ENCODE results near the gene PNMA8B. TPM values are rescaled to one million over a fixed set of nuclear protein-coding genes. Genes with fewer than 3 reads are reported as not detected.

Gene PNMA8B
- total and polyA plus RNA-seq, 2 experiments from 2014 or later, result 4.1 to 13.5 TPM

DNA sequence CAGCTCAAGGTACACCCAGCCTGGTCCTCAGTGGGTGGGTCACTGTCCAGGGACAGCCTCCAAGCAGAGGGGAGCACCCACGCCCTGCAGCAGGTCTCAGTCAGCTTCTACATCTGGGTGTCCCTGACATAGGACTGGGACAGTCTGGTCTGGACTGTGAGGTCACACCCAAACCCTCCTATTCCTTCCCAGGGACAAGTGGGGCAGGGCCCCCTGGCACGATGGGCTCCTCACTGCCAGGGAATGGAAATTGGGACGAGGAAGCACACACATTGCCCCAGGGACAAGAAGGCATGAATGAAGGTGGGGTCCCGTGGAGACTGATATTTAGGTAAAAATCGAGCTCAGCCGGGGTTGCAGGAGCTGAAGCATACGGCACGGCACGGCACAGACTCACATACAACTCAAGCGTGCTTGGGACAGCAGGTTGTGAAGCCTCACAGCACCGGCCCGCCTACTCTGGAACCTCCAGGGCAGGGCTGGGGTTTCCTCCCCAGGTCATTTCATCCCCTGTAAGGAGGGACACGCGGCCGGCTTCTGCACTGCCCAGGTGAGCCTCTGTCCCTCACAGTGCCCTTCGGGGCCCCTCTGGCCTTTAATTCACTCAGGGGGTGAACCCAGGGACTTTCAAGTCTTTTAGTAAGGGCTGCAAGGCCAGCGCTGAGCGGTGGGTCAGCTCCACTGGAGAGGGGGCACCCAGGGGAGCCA is 3.5 kb downstream of the PNMA8B start:
- peaks cover 6% of the 10 kb centered on the region for H3K4me1 ChIP-seq (ENCODE audit: low read depth)
- no peaks in the 10 kb centered on the region for H3K9me3 ChIP-seq (ENCODE audit: low read depth)
- no peak overlapping the region for H3K27ac ChIP-seq
- no peaks in the 10 kb centered on the region for H3K36me3 ChIP-seq
- no peak for DNase-seq (ENCODE audit: low read depth in 1 of 2, low spot score in 1 of 2)
- peaks cover 16% of the 10 kb centered on the region for H3K27me3 ChIP-seq
- TF ChIP-seq, protein P1, sequence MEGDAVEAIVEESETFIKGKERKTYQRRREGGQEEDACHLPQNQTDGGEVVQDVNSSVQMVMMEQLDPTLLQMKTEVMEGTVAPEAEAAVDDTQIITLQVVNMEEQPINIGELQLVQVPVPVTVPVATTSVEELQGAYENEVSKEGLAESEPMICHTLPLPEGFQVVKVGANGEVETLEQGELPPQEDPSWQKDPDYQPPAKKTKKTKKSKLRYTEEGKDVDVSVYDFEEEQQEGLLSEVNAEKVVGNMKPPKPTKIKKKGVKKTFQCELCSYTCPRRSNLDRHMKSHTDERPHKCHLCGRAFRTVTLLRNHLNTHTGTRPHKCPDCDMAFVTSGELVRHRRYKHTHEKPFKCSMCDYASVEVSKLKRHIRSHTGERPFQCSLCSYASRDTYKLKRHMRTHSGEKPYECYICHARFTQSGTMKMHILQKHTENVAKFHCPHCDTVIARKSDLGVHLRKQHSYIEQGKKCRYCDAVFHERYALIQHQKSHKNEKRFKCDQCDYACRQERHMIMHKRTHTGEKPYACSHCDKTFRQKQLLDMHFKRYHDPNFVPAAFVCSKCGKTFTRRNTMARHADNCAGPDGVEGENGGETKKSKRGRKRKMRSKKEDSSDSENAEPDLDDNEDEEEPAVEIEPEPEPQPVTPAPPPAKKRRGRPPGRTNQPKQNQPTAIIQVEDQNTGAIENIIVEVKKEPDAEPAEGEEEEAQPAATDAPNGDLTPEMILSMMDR (IDR thresholded peaks at IDR 0.05; ENCODE audit: low read depth, low read length), result no peak
- H3K4me3 ChIP-seq, result no peak overlapping the region

GRCh38 chr19:46490774-46491173 is 4.9 kb downstream of the PNMA8B start:
- Histone ChIP-seq H3K27ac (no peak overlapping the region), H3K4me3 (no peak overlapping the region), H3K9me3 (ENCODE audit: low read depth) (no peaks in the 10 kb centered on the region), H3K27me3 (peaks cover 16% of the 10 kb centered on the region), H3K4me1 (ENCODE audit: low read depth) (peaks cover 6% of the 10 kb centered on the region), H3K36me3 (no peaks in the 10 kb centered on the region)
- DNase-seq (ENCODE audit: low read depth in 1 of 2, low spot score in 1 of 2), result no peak
- TF ChIP-seq, protein P1 (IDR thresholded peaks at IDR 0.05; ENCODE audit: low read depth, low read length), result no peak

- DNase-seq (ENCODE audit: low read depth in 1 of 2, low spot score in 1 of 2), result peak in 1 of 2 donors; percentile 81
- Histone ChIP-seq H3K4me3 (no peak overlapping the region), H3K36me3 (no peaks in the 10 kb centered on the region), H3K4me1 (ENCODE audit: low read depth) (peaks cover 6% of the 10 kb centered on the region), H3K27me3 (peaks cover 16% of the 10 kb centered on the region), H3K27ac (no peak overlapping the region), H3K9me3 (ENCODE audit: low read depth) (no peaks in the 10 kb centered on the region)
- TF ChIP-seq, protein P1 (IDR thresholded peaks at IDR 0.05; ENCODE audit: low read depth, low read length), result peak; percentile 40
Measured at GRCh38 chr19:46489445-46490272, 6.0 kb downstream of the PNMA8B start.

DNA sequence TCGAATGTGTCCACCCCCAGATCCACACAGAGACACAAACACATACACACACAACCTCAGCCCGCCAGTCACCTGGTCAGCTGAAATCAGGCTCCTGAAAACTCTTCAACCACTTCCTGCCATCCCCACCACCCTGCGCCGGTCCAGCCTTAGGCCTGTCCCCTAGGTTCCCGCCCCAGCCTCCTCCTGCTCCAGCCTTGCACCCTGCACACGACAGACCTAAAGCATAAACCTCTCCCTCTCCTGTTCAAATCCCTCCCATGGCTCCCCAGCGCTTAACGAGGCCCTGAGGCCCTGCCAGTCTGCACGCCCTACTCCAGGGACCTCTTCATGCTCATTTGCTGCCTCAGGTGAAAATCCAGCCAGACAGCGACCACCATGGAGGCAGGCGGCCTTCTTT is 7.1 kb downstream of the PNMA8B start:
- Histone ChIP-seq H3K27ac (no peak overlapping the region), H3K4me1 (ENCODE audit: low read depth) (peaks cover 6% of the 10 kb centered on the region), H3K27me3 (peaks cover 16% of the 10 kb centered on the region), H3K4me3 (no peak overlapping the region), H3K9me3 (ENCODE audit: low read depth) (no peaks in the 10 kb centered on the region), H3K36me3 (no peaks in the 10 kb centered on the region)
- TF ChIP-seq, protein P1 (IDR thresholded peaks at IDR 0.05; ENCODE audit: low read depth, low read length), result no peak
- no peak for DNase-seq (ENCODE audit: low read depth in 1 of 2, low spot score in 1 of 2)

DNA sequence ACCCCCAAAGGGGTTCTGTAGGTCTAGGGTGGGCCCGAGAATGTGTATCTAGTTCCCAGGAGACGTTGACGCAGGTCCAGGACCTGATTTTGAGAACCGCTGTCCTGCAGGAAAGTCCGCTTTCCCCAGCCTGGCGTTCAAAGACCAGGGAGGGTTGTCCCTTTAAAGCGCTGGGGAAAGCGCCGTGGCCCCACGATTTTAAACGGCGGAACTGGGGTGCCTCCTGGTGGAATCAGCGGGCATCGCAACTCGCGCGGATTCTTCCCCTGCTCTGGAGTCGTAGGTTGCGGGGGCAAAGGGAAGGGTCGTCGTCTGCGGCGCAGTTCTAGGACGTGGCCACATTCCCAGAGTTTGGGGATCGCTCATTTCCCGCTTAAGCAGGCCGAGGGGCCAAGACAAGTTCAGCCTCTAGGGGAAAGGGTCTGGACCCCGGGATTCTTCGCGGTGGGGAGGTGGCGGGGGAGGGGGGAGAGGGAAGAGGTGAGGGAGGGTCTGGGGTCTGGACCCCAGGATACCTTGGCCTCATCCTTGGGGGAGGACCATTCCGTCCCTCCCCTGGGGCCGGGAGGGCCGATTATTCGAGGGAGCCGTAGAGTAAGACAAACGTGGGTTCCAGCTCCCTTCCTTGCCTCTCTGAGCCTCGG is 7.7 kb downstream of the PNMA8B start:
- Histone ChIP-seq H3K4me1 (ENCODE audit: low read depth) (peaks cover 2% of the 10 kb centered on the region), H3K4me3 (peak overlapping the region; percentile 21), H3K27ac (no peak overlapping the region), H3K27me3 (peaks cover 16% of the 10 kb centered on the region), H3K9me3 (ENCODE audit: low read depth) (no peaks in the 10 kb centered on the region), H3K36me3 (no peaks in the 10 kb centered on the region)
- peak; percentile 80 to 89 for DNase-seq (ENCODE audit: low read depth in 1 of 2, low spot score in 1 of 2)
- TF ChIP-seq, protein P1 (IDR thresholded peaks at IDR 0.05; ENCODE audit: low read depth, low read length), result peak; percentile 93

All from cardiac muscle cell (in vitro differentiated cells and primary cell).